ENCODE measurements around the gene NLGN1. TPM values are rescaled to one million over a fixed set of nuclear protein-coding genes. Genes with fewer than 3 reads are reported as not detected.

Gene NLGN1
- total and polyA plus RNA-seq, 2 of the 13 experiments (the other 11 are each of a cell fraction or from before 2014, with no cell fraction given): not detected

DNA sequence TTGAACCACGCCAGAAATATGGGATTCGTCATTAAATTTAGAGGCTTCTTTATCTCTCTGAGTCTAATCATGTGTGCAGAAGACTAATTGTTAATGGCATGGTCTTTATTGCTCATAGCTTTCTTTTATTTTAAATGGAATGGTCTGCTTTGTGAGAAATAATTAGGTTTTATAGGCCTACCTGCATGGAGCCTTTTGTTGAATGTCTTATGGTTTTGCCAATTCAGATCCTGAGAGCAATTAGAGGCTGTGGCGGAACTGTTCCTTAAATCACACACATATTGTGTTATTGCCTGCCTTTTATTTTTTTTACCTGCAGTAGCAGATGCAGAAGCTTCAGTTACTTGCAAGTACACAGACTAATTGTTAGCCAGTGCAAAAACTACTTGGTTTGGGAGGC lies 306.2 kb downstream of the NLGN1 start (continued):
- TF ChIP-seq, protein P1, sequence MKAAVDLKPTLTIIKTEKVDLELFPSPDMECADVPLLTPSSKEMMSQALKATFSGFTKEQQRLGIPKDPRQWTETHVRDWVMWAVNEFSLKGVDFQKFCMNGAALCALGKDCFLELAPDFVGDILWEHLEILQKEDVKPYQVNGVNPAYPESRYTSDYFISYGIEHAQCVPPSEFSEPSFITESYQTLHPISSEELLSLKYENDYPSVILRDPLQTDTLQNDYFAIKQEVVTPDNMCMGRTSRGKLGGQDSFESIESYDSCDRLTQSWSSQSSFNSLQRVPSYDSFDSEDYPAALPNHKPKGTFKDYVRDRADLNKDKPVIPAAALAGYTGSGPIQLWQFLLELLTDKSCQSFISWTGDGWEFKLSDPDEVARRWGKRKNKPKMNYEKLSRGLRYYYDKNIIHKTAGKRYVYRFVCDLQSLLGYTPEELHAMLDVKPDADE (CRISPR knock-in tag; IDR thresholded peaks at IDR 0.05): no peak
- no peak for TF ChIP-seq HBP1 (CRISPR knock-in tag; IDR thresholded peaks at IDR 0.05; ENCODE audit: low read depth)
- TF ChIP-seq ARID3A (IDR thresholded peaks at IDR 0.05; ENCODE audit: low read depth, low read length): no peak

- intact Hi-C loops (cut with micrococcal nuclease; ENCODE audit: unreplicated experiment): no loop called here
- TF ChIP-seq, protein P2, sequence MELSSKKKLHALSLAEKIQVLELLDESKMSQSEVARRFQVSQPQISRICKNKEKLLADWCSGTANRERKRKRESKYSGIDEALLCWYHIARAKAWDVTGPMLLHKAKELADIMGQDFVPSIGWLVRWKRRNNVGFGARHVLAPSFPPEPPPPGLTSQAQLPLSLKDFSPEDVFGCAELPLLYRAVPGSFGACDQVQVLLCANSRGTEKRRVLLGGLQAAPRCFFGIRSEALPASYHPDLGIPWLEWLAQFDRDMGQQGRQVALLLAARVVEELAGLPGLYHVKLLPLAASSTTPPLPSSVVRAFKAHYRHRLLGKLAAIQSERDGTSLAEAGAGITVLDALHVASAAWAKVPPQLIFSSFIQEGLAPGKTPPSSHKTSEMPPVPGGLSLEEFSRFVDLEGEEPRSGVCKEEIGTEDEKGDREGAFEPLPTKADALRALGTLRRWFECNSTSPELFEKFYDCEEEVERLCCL (CRISPR knock-in tag; IDR thresholded peaks at IDR 0.05; ENCODE audit: borderline replicate concordance): no peak
- TF ChIP-seq KLF9 (CRISPR knock-in tag; IDR thresholded peaks at IDR 0.05; ENCODE audit: low read depth) (no peak), ZNF414 (CRISPR knock-in tag; IDR thresholded peaks at IDR 0.05) (no peak), PTBP1 (IDR thresholded peaks at IDR 0.05; ENCODE audit: low read depth, low read length, poor library complexity, severe bottlenecking) (no peak), ZNF253 (CRISPR knock-in tag; IDR thresholded peaks at IDR 0.05; ENCODE audit: borderline replicate concordance) (no peak), PCBP2 (optimal IDR thresholded peaks at IDR 0.05; ENCODE audit: low read depth, low read length, poor library complexity, severe bottlenecking) (no peak)
- TF ChIP-seq, protein P3, sequence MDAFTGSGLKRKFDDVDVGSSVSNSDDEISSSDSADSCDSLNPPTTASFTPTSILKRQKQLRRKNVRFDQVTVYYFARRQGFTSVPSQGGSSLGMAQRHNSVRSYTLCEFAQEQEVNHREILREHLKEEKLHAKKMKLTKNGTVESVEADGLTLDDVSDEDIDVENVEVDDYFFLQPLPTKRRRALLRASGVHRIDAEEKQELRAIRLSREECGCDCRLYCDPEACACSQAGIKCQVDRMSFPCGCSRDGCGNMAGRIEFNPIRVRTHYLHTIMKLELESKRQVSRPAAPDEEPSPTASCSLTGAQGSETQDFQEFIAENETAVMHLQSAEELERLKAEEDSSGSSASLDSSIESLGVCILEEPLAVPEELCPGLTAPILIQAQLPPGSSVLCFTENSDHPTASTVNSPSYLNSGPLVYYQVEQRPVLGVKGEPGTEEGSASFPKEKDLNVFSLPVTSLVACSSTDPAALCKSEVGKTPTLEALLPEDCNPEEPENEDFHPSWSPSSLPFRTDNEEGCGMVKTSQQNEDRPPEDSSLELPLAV (CRISPR knock-in tag; conservative IDR thresholded peaks at IDR 0.05; ENCODE audit: low read depth): no peak
These were observed 309.1 kb downstream of the NLGN1 start for GRCh38 chr3:173706630-173707029.

More at GRCh38 chr3:173706630-173707029, 309.1 kb downstream of the NLGN1 start:
- POLR2A ChIA-PET: no interaction called here
- ATAC-seq (no peak), FAIRE-seq (no peak), DNase-seq (ENCODE audit: low spot score) (no peak)
- in situ Hi-C loops (cut with HindIII; ENCODE audit: extremely low pct_ligation_motif_present, low pct_unique_long_range_greater_than_20kb): no loop called here
- BruUV-seq (replicated peaks): no TSS peak
- no peaks in the 10 kb centered on the region for H3K4me1 ChIP-seq (ENCODE audit: insufficient read depth, low read length)
- no peaks in the 10 kb centered on the region for H4K20me1 ChIP-seq (ENCODE audit: insufficient read depth, low read length)
- WGBS (ENCODE audit: low lambda C conversion rate): 16% methylated on average over 9 of the region's 9 CpGs
- H2AFZ ChIP-seq (ENCODE audit: low read length): no peak overlapping the region
- H3K27me3 ChIP-seq (ENCODE audit: control insufficient read depth in 1 of 2, insufficient read depth in 2 of 2, low read length in 2 of 2): no peaks in the 10 kb centered on the region
- H3K4me3 ChIP-seq (replicated peaks in 1 of 3; ENCODE audit: insufficient read depth in 1 of 3, low read depth in 2 of 3, low read length in 3 of 3): no peak overlapping the region
- H3K9me3 ChIP-seq (ENCODE audit: low read length): no peaks in the 10 kb centered on the region
- no peak overlapping the region for H3K27ac ChIP-seq (ENCODE audit: extremely low read length, insufficient read depth, low read length)
- no peak overlapping the region for H3K9ac ChIP-seq (ENCODE audit: insufficient read depth, low read depth, low read length)
- H3K79me2 ChIP-seq (ENCODE audit: insufficient read depth, low read length): no peaks in the 10 kb centered on the region
- no peaks in the 10 kb centered on the region for H3K36me3 ChIP-seq (replicated peaks in 1 of 2; ENCODE audit: control insufficient read depth in 1 of 2, insufficient read depth in 2 of 2, low read length in 2 of 2)
- no peak overlapping the region for H3K4me2 ChIP-seq (ENCODE audit: low read depth, low read length)
- CTCF ChIA-PET (ENCODE audit: low intra/inter-chr PET ratio, low total read pairs): no interaction called here
